HCT116 (cell line): ENCODE results near the gene GPR107. TPM values are rescaled to one million over a fixed set of nuclear protein-coding genes. Genes with fewer than 3 reads are reported as not detected.

ENCODE experiments used
- ATAC-seq: fragments of 200-7000 bp; cut with Tn5 transposase; 2 replicates; pipeline ENCODE4 v1.9.1; 2020; ENCODE audit warnings: mild to moderate bottlenecking, moderate library complexity
- BruUV-seq: library from RNA; stranded (reverse); fragments of 400-500 nt; replicated peaks from 2 replicates; lab custom pipeline; 2021; lab: Mats Ljungman, UMichigan
- CTCF ChIA-PET: fragments of 300-600 bp; sonication (Branson Sonifier 250); formaldehyde crosslinking; loops from one replicate; lab custom pipeline; 2021; ENCODE audit warnings: antibody characterized with exemption; lab: Charles Lee
- POLR2A ChIA-PET: fragments of 300-600, 350-600 bp; sonication (Branson Sonifier 250); formaldehyde crosslinking; loops from one replicate; lab custom pipeline; 2021; ENCODE audit warnings: antibody characterized with exemption; lab: Charles Lee
- RAD21 ChIA-PET, 2 experiments: fragments of 300-600 bp; sonication (Branson Sonifier 250); formaldehyde crosslinking; loops; one replicate each; lab custom pipeline; 2023; ENCODE audit warnings: low total read pairs in 2 of 2; ENCODE audit not compliant: uncharacterized antibody in 2 of 2, unreplicated experiment in 2 of 2, low non-redundant PET in 1 of 2; lab: Charles Lee
- DNase-seq: peaks from one replicate; pipeline ENCODE4 v3.0.0-alpha.2; 2010; ENCODE audit warnings: low read depth, low spot score
- H2AFZ ChIP-seq: fragments of 200-600 bp; shearing (Covaris generic), sonication (generic); 2 replicates; pipeline ENCODE4 v1.6.1; 2017; ENCODE audit warnings: low read depth, mixed run types, mixed read lengths, antibody characterized with exemption, low read length; ENCODE audit not compliant: poor library complexity, severe bottlenecking
- H3K27ac ChIP-seq: 2 replicates; pipeline ENCODE4 v1.5.1; 2012; ENCODE audit warnings: low read depth, low read length
- H3K27me3 ChIP-seq: fragments of 200-600 bp; sonication (generic); 2 replicates; pipeline ENCODE4 v1.6.1; 2016; ENCODE audit warnings: mixed run types, low read length, mixed read lengths; ENCODE audit not compliant: insufficient read depth
- H3K36me3 ChIP-seq, 2 experiments: fragments of 200-500 bp in 1 of 2; fragments of 200-600 bp in 1 of 2; sonication (Bioruptor generic) in 1 of 2; sonication (generic) in 1 of 2; 2 replicates each; pipeline versions ENCODE4 v1.5.1 to v1.6.1; 2014 to 2016; ENCODE audit warnings: low read length in 2 of 2, inconsistent platforms in 1 of 2, mixed read lengths in 1 of 2, mixed run types in 1 of 2; ENCODE audit not compliant: insufficient read depth in 2 of 2, control insufficient read depth in 1 of 2
- H3K4me1 ChIP-seq, 2 experiments: fragments of 200-600 bp in 1 of 2; sonication (generic) in 1 of 2; 2 replicates each; pipeline versions ENCODE4 v1.5.1 to v1.6.1; 2012 to 2017; ENCODE audit warnings: low read length in 2 of 2, inconsistent platforms in 1 of 2, mild to moderate bottlenecking in 1 of 2, mixed read lengths in 1 of 2, mixed run types in 1 of 2, moderate library complexity in 1 of 2; ENCODE audit not compliant: insufficient read depth in 2 of 2, control insufficient read depth in 1 of 2
- H3K4me2 ChIP-seq: fragments of 200-600 bp; sonication (generic); 2 replicates; pipeline ENCODE4 v1.6.1; 2017; ENCODE audit warnings: mixed run types, low read length, mixed read lengths
- H3K4me3 ChIP-seq, 2 experiments: fragments of 200-600 bp in 1 of 2; sonication (generic) in 1 of 2; replicated peaks in 1 of 2; 2 replicates each; pipeline ENCODE4 v1.5.1; 2011 to 2016; ENCODE audit warnings: low read length in 2 of 2, control low read depth in 1 of 2, low read depth in 1 of 2, mild to moderate bottlenecking in 1 of 2, mixed read lengths in 1 of 2, mixed run types in 1 of 2
- H3K79me2 ChIP-seq: fragments of 200-600 bp; sonication (generic); 2 replicates; pipeline ENCODE4 v1.6.1; 2017; ENCODE audit warnings: mild to moderate bottlenecking, mixed run types, low read length, moderate library complexity, mixed read lengths; ENCODE audit not compliant: insufficient read depth
- H3K9ac ChIP-seq: fragments of 200-600 bp; sonication (generic); 2 replicates; pipeline ENCODE4 v1.6.1; 2016; ENCODE audit warnings: low read length, mixed read lengths
- H3K9me2 ChIP-seq: fragments of 200-600 bp; sonication (generic), shearing (Covaris generic); 2 replicates; pipeline ENCODE4 v1.6.1; 2017; ENCODE audit warnings: mixed run types, mild to moderate bottlenecking, moderate library complexity; ENCODE audit not compliant: insufficient read depth
- H3K9me3 ChIP-seq, 2 experiments: fragments of 200-500 bp in 1 of 2; fragments of 200-600 bp in 1 of 2; sonication (Bioruptor generic) in 1 of 2; sonication (generic) in 1 of 2; 2 replicates each; pipeline ENCODE4 v1.6.1; 2014 to 2017; ENCODE audit warnings: low read length in 2 of 2, mixed read lengths in 2 of 2, inconsistent platforms in 1 of 2, low read depth in 1 of 2, mild to moderate bottlenecking in 1 of 2, mixed run types in 1 of 2, moderate library complexity in 1 of 2; ENCODE audit not compliant: control insufficient read depth in 1 of 2, insufficient read depth in 1 of 2
- H4K20me1 ChIP-seq: fragments of 200-600 bp; sonication (generic), shearing (Covaris generic); 2 replicates; pipeline ENCODE4 v1.6.1; 2017; ENCODE audit warnings: mixed run types, mild to moderate bottlenecking, moderate library complexity; ENCODE audit not compliant: insufficient read depth
- CEBPB ChIP-seq: IDR thresholded peaks from 2 replicates; pipeline ENCODE4 v1.6.1; 2012; ENCODE audit warnings: low read depth
- CTCF ChIP-seq, 3 experiments: fragments of 200-600 bp in 1 of 3; sonication (generic) in 1 of 3; IDR thresholded peaks in 2 of 3; conservative IDR thresholded peaks in 1 of 3; 2 replicates each; pipeline ENCODE4 v1.5.1; 2012 to 2017; ENCODE audit warnings: low read depth in 2 of 3, low read length in 2 of 3, antibody characterized with exemption in 1 of 3, borderline replicate concordance in 1 of 3, control low read depth in 1 of 3, mild to moderate bottlenecking in 1 of 3, mixed read lengths in 1 of 3, mixed run types in 1 of 3, moderate library complexity in 1 of 3; ENCODE audit not compliant: insufficient read depth in 1 of 3
- EGR1 ChIP-seq: IDR thresholded peaks from 2 replicates; pipeline ENCODE4 v1.6.1; 2012; ENCODE audit warnings: low read depth
- EZH2phosphoT487 ChIP-seq: fragments of 200-600 bp; IDR thresholded peaks from 2 replicates; pipeline ENCODE4 v1.6.1; 2018; ENCODE audit warnings: antibody characterized with exemption, borderline replicate concordance
- FOSL1 ChIP-seq: IDR thresholded peaks from 2 replicates; pipeline ENCODE4 v1.6.1; 2012; ENCODE audit warnings: low read depth
- RAD21 ChIP-seq: IDR thresholded peaks from 2 replicates; pipeline ENCODE4 v1.6.1; 2012; ENCODE audit warnings: low read depth, mild to moderate bottlenecking
- SIN3A ChIP-seq: IDR thresholded peaks from 2 replicates; pipeline ENCODE4 v1.6.1; 2012; ENCODE audit warnings: low read depth
- ZFX ChIP-seq: fragments of 450-650 bp; IDR thresholded peaks from 2 replicates; pipeline ENCODE4 v1.6.1; 2017
- intact Hi-C: fragments of 100-400 bp; cut with micrococcal nuclease; formaldehyde crosslinking; loops from 2 replicates; pipeline ENCODE4 v1.10.0; 2022
- total RNA-seq: library from RNA; stranded (reverse); gene quantifications from one replicate; pipeline ENCODE4 v1.2.1, GENCODE V29; 2021; ENCODE audit not compliant: unreplicated experiment
- TF ChIP-seq, protein P1 (sequence below): IDR thresholded peaks from 2 replicates; pipeline ENCODE4 v1.6.1; 2012

The GPR107 gene
- total RNA-seq, 1 experiment from 2014 or later = 32.5 TPM

- ChIA-PET RAD21 (no interaction called here), POLR2A (no interaction called here), CTCF (no interaction called here)
- DNase-seq (no peak), ATAC-seq (no peak)
- Histone ChIP-seq H3K4me3 (no peak overlapping the region), H3K27ac (no peak overlapping the region), H3K36me3 (no peaks in the 10 kb centered on the region), H3K79me2 (no peaks in the 10 kb centered on the region), H2AFZ (no peak overlapping the region), H3K9me2 (no peaks in the 10 kb centered on the region), H4K20me1 (no peaks in the 10 kb centered on the region), H3K4me1 (peaks cover 0 to 7% of the 10 kb centered on the region in 2 experiments; a peak in 1 of 4 replicates), H3K9ac (no peak overlapping the region), H3K9me3 (no peaks in the 10 kb centered on the region), H3K4me2 (no peak overlapping the region), H3K27me3 (no peaks in the 10 kb centered on the region)
- no TSS peak for BruUV-seq
- no peak for TF ChIP-seq EGR1
- no peak for TF ChIP-seq CTCF (IDR thresholded peaks at IDR 0.05 in 2 of 3, conservative IDR thresholded peaks at IDR 0.05 in 1 of 3; ENCODE audit: borderline replicate concordance in 1 of 3, insufficient read depth in 1 of 3, low read depth in 2 of 3, low read length in 2 of 3)
- TF ChIP-seq, protein P1, sequence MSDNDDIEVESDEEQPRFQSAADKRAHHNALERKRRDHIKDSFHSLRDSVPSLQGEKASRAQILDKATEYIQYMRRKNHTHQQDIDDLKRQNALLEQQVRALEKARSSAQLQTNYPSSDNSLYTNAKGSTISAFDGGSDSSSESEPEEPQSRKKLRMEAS = no peak
- no peak for TF ChIP-seq FOSL1
- TF ChIP-seq RAD21 = no peak
- TF ChIP-seq SIN3A = no peak
- intact Hi-C loops = no loop called here
Observed at GRCh38 chr9:130158001-130158400, 104.3 kb downstream of the GPR107 start.

GRCh38 chr9:130159057-130159456 is 105.4 kb downstream of the GPR107 start:
- BruUV-seq = no TSS peak
- no peaks in the 10 kb centered on the region for H3K36me3 ChIP-seq
- peaks cover 0 to 4% of the 10 kb centered on the region in 2 experiments; a peak in 1 of 4 replicates for H3K4me1 ChIP-seq
- no peak for DNase-seq
- ATAC-seq = no peak
- CTCF ChIA-PET = no interaction called here
- RAD21 ChIA-PET = no interaction called here
- H3K79me2 ChIP-seq = no peaks in the 10 kb centered on the region
- no peak for TF ChIP-seq EZH2phosphoT487
- no peak for TF ChIP-seq CEBPB
- TF ChIP-seq SIN3A = no peak
- no peak for TF ChIP-seq ZFX
- H3K9me2 ChIP-seq = no peaks in the 10 kb centered on the region
- H2AFZ ChIP-seq = no peak overlapping the region
- H3K4me2 ChIP-seq = no peak overlapping the region
- H3K27ac ChIP-seq = no peak overlapping the region
- H4K20me1 ChIP-seq = no peaks in the 10 kb centered on the region
- no peaks in the 10 kb centered on the region for H3K27me3 ChIP-seq
- H3K9me3 ChIP-seq = no peaks in the 10 kb centered on the region
- POLR2A ChIA-PET = no interaction called here
- H3K4me3 ChIP-seq = no peak overlapping the region
- H3K9ac ChIP-seq = no peak overlapping the region
- intact Hi-C loops = no loop called here
